Neural cell (in vitro differentiated cells): ENCODE measurements around the gene FAM118A. TPM values are rescaled to one million over a fixed set of nuclear protein-coding genes. Genes with fewer than 3 reads are reported as not detected.

Experiments used
- H2AFZ ChIP-seq: fragments of 200-600, 300-800 bp; sonication (generic), shearing (Covaris generic); 2 replicates; pipeline ENCODE4 v1.6.0; 2014; ENCODE audit warnings: low read depth, mild to moderate bottlenecking, antibody characterized with exemption, low read length, moderate library complexity
- H3F3A ChIP-seq: fragments of 200-600 bp; shearing (Covaris generic); 2 replicates; pipeline ENCODE4 v1.6.1; 2016; ENCODE audit warnings: mild to moderate bottlenecking, moderate library complexity, mixed read lengths, antibody characterized with exemption, low read length; ENCODE audit not compliant: insufficient read depth, poor library complexity, severe bottlenecking
- H3K27ac ChIP-seq: fragments of 200-600, 300-800 bp; sonication (generic), shearing (Covaris generic); 2 replicates; pipeline ENCODE4 v1.5.1; 2014; ENCODE audit warnings: mild to moderate bottlenecking, low read length, moderate library complexity
- H3K27me3 ChIP-seq: fragments of 300-800, 200-600 bp; sonication (generic), shearing (Covaris generic); 2 replicates; pipeline ENCODE4 v1.6.0; 2014; ENCODE audit warnings: mild to moderate bottlenecking, low read depth, low read length, moderate library complexity; ENCODE audit not compliant: insufficient read depth
- H3K36me3 ChIP-seq: fragments of 300-800, 200-600 bp; sonication (generic), shearing (Covaris generic); 2 replicates; pipeline ENCODE4 v1.5.1; 2014; ENCODE audit warnings: mild to moderate bottlenecking, antibody characterized with exemption, low read length, moderate library complexity; ENCODE audit not compliant: insufficient read depth
- H3K4me2 ChIP-seq: fragments of 300-800, 200-600 bp; sonication (generic), shearing (Covaris generic); 2 replicates; pipeline ENCODE4 v1.6.0; 2014; ENCODE audit warnings: mild to moderate bottlenecking, low read length
- H3K4me3 ChIP-seq: fragments of 300-800, 200-600 bp; sonication (generic), shearing (Covaris generic); 2 replicates; pipeline ENCODE4 v1.5.1; 2014; ENCODE audit warnings: mild to moderate bottlenecking, low read length, moderate library complexity
- H3K79me2 ChIP-seq: fragments of 200-600 bp; shearing (Covaris generic); replicated peaks from 2 replicates; pipeline ENCODE4 v1.6.0; 2014; ENCODE audit warnings: mild to moderate bottlenecking, low read length, moderate library complexity; ENCODE audit not compliant: insufficient read depth
- H3K9ac ChIP-seq: fragments of 300-800, 200-600 bp; sonication (generic), shearing (Covaris generic); 2 replicates; pipeline ENCODE4 v1.6.1; 2016; ENCODE audit warnings: mild to moderate bottlenecking, low read length, mixed read lengths
- H3K9me2 ChIP-seq: fragments of 200-600 bp; shearing (Covaris generic); 2 replicates; pipeline ENCODE4 v1.6.1; 2016; ENCODE audit warnings: mild to moderate bottlenecking, low read length, mixed read lengths; ENCODE audit not compliant: insufficient read depth
- H3K9me3 ChIP-seq: fragments of 200-600, 300-800 bp; sonication (generic), shearing (Covaris generic); 2 replicates; pipeline ENCODE4 v1.6.1; 2016; ENCODE audit warnings: mild to moderate bottlenecking, mixed run types, low read length, moderate library complexity, mixed read lengths
- H4K20me1 ChIP-seq: fragments of 200-600 bp; shearing (Covaris generic); 2 replicates; pipeline ENCODE4 v1.6.1; 2016; ENCODE audit warnings: mild to moderate bottlenecking, mixed run types; ENCODE audit not compliant: insufficient read depth
- CTCF ChIP-seq: fragments of 450-650 bp; IDR thresholded peaks from 2 replicates; pipeline ENCODE4 v1.5.1; 2014; ENCODE audit warnings: antibody characterized with exemption, mild to moderate bottlenecking, moderate library complexity; ENCODE audit not compliant: poor library complexity, severe bottlenecking
- EP300 ChIP-seq: fragments of 450-650 bp; conservative IDR thresholded peaks from 2 replicates; pipeline ENCODE4 v1.6.1; 2014; ENCODE audit warnings: antibody characterized with exemption, mild to moderate bottlenecking, moderate library complexity; ENCODE audit not compliant: poor library complexity, severe bottlenecking
- EZH2 ChIP-seq: fragments of 200-600, 300-800 bp; shearing (Covaris generic), sonication (generic); IDR thresholded peaks from 2 replicates; pipeline ENCODE4 v1.6.1; 2014; ENCODE audit warnings: antibody characterized with exemption, low read length, borderline replicate concordance, mild to moderate bottlenecking; ENCODE audit not compliant: insufficient read depth, poor library complexity, severe bottlenecking
- MXI1 ChIP-seq: fragments of 450-650 bp; conservative IDR thresholded peaks from 2 replicates; pipeline ENCODE4 v1.6.1; 2014; ENCODE audit warnings: antibody characterized with exemption, mild to moderate bottlenecking; ENCODE audit not compliant: poor library complexity, severe bottlenecking
- POLR2AphosphoS5 ChIP-seq: IDR thresholded peaks from 2 replicates; pipeline ENCODE4 v1.6.1; 2012
- RAD21 ChIP-seq: fragments of 450-650 bp; conservative IDR thresholded peaks from 2 replicates; pipeline ENCODE4 v1.6.1; 2014; ENCODE audit warnings: antibody characterized with exemption, mild to moderate bottlenecking, moderate library complexity
- REST ChIP-seq: IDR thresholded peaks from 2 replicates; pipeline ENCODE4 v1.6.1; 2012; ENCODE audit warnings: borderline replicate concordance
- SMC3 ChIP-seq: fragments of 450-650 bp; conservative IDR thresholded peaks from 2 replicates; pipeline ENCODE4 v1.6.1; 2014; ENCODE audit warnings: antibody characterized with exemption, mild to moderate bottlenecking, moderate library complexity; ENCODE audit not compliant: poor library complexity
- TAF1 ChIP-seq: IDR thresholded peaks from 2 replicates; pipeline ENCODE4 v1.6.1; 2012; ENCODE audit warnings: low read depth
- polyA plus RNA-seq: library from polyadenylated mRNA; depleted of rRNA; stranded (reverse); fragments of >200 nt; gene quantifications from 2 replicates; pipeline ENCODE4 v1.2.3, GENCODE V29; 2014

FAM118A gene
- polyA plus RNA-seq, 1 donor from 2014 or later, result 9.6 TPM

- H3F3A ChIP-seq, result no peaks in the 10 kb centered on the region
- H4K20me1 ChIP-seq, result no peaks in the 10 kb centered on the region
- no peaks in the 10 kb centered on the region for H3K9me3 ChIP-seq
- no peak overlapping the region for H2AFZ ChIP-seq
- H3K4me2 ChIP-seq, result no peak overlapping the region
- H3K79me2 ChIP-seq, result no peaks in the 10 kb centered on the region
- no peak overlapping the region for H3K27ac ChIP-seq
- no peak overlapping the region for H3K4me3 ChIP-seq
- H3K36me3 ChIP-seq, result no peaks in the 10 kb centered on the region
- H3K27me3 ChIP-seq, result no peaks in the 10 kb centered on the region
- no peaks in the 10 kb centered on the region for H3K9me2 ChIP-seq
- no peak overlapping the region for H3K9ac ChIP-seq
- no peak for TF ChIP-seq RAD21
- no peak for TF ChIP-seq MXI1
- no peak for TF ChIP-seq CTCF
- no peak for TF ChIP-seq EP300
- no peak for TF ChIP-seq TAF1
- TF ChIP-seq EZH2, result no peak
- TF ChIP-seq POLR2AphosphoS5, result no peak
- no peak for TF ChIP-seq REST
- TF ChIP-seq SMC3, result no peak
Observed at GRCh38 chr22:45271667-45272201, 38.0 kb upstream of the FAM118A start.

- no peak overlapping the region for H3K9ac ChIP-seq
- no peak overlapping the region for H3K27ac ChIP-seq
- TF ChIP-seq EP300 (no peak), EZH2 (no peak), SMC3 (no peak), RAD21 (no peak), POLR2AphosphoS5 (no peak), CTCF (no peak), TAF1 (no peak), REST (no peak), MXI1 (no peak)
Observed at GRCh38 chr22:45272498-45272897, 37.2 kb upstream of the FAM118A start.

More at GRCh38 chr22:45272498-45272897, 37.2 kb upstream of the FAM118A start:
- Histone ChIP-seq H2AFZ (no peak overlapping the region), H3F3A (no peaks in the 10 kb centered on the region), H3K4me3 (no peak overlapping the region), H3K27me3 (no peaks in the 10 kb centered on the region), H3K9me3 (no peaks in the 10 kb centered on the region), H3K36me3 (no peaks in the 10 kb centered on the region), H3K79me2 (no peaks in the 10 kb centered on the region), H3K9me2 (no peaks in the 10 kb centered on the region), H3K4me2 (no peak overlapping the region), H4K20me1 (no peaks in the 10 kb centered on the region)
